ENCODE results near the gene CERS6. TPM values are rescaled to one million over a fixed set of nuclear protein-coding genes. Genes with fewer than 3 reads are reported as not detected.
A peak's percentile ranks its signal among the peaks of the same experiment; 100 is the strongest.

CERS6 gene
- total RNA-seq, 1 donor from 2014 or later = 30.9 TPM

DNA sequence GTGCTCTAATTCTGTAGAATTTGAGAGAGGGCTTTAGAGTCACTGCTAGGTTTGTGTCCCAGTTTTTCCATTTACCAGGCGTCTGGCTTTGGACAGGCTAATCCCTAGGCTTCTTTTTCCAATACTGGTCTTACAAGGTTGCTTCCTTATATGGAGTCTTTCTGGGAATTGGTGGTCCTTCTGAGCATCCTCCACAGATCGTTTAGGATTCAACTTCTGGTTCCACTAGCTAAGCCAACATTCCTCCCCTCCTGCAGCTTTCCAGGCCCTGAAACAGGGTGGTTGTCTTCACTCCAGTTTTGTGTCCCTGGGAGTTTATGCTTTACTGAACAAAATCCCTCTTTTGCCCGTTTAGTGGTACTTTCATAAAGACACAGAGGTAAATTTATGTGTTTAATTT lies 170.6 kb downstream of the CERS6 start:
- Mint-ChIP-seq H3K27ac (ENCODE audit: unreplicated experiment) (no peak overlapping the region), H3K9me3 (ENCODE audit: unreplicated experiment) (peaks cover 7% of the 10 kb centered on the region), H3K36me3 (ENCODE audit: unreplicated experiment) (peaks cover 1% of the 10 kb centered on the region), H3K4me3 (ENCODE audit: unreplicated experiment) (no peak overlapping the region), H3K27me3 (ENCODE audit: unreplicated experiment) (no peaks in the 10 kb centered on the region), H3K4me1 (ENCODE audit: unreplicated experiment) (peaks cover 7% of the 10 kb centered on the region)
- TF ChIP-seq, protein P1, sequence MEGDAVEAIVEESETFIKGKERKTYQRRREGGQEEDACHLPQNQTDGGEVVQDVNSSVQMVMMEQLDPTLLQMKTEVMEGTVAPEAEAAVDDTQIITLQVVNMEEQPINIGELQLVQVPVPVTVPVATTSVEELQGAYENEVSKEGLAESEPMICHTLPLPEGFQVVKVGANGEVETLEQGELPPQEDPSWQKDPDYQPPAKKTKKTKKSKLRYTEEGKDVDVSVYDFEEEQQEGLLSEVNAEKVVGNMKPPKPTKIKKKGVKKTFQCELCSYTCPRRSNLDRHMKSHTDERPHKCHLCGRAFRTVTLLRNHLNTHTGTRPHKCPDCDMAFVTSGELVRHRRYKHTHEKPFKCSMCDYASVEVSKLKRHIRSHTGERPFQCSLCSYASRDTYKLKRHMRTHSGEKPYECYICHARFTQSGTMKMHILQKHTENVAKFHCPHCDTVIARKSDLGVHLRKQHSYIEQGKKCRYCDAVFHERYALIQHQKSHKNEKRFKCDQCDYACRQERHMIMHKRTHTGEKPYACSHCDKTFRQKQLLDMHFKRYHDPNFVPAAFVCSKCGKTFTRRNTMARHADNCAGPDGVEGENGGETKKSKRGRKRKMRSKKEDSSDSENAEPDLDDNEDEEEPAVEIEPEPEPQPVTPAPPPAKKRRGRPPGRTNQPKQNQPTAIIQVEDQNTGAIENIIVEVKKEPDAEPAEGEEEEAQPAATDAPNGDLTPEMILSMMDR (IDR thresholded peaks at IDR 0.05) = no peak
- DNase-seq (ENCODE audit: extremely low spot score, unreplicated experiment) = no peak

DNA sequence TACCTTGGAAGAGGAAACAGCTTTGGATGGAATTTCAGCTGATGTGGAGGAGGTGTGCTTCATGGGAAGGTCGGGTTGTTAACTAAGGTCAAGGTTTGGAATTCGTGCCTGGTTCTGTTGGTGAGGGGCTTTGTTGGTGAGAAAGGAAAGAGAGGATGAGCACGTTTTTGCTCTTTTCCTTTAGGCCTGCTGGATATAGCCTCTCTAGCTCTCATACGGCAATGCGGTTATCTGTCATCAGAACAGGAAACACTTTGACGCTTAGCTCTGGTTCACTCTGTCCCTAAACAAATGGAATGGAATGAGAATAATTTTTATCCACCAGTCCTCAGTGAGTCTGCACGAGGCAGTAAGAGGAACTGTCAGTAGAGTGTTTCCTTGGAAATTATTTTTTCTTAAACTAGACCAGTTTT lies 176.6 kb downstream of the CERS6 start:
- no peak for DNase-seq (ENCODE audit: extremely low spot score, unreplicated experiment)
- no peaks in the 10 kb centered on the region for H3K36me3 Mint-ChIP-seq (ENCODE audit: unreplicated experiment)
- H3K4me3 Mint-ChIP-seq (ENCODE audit: unreplicated experiment) = peak overlapping the region; percentile 45
- H3K27ac Mint-ChIP-seq (ENCODE audit: unreplicated experiment) = peak overlapping the region; percentile 91
- TF ChIP-seq, protein P1 (IDR thresholded peaks at IDR 0.05) = no peak
- peaks cover 34% of the 10 kb centered on the region for H3K4me1 Mint-ChIP-seq (ENCODE audit: unreplicated experiment)
- H3K9me3 Mint-ChIP-seq (ENCODE audit: unreplicated experiment) = peaks cover 3% of the 10 kb centered on the region
- no peaks in the 10 kb centered on the region for H3K27me3 Mint-ChIP-seq (ENCODE audit: unreplicated experiment)

DNA sequence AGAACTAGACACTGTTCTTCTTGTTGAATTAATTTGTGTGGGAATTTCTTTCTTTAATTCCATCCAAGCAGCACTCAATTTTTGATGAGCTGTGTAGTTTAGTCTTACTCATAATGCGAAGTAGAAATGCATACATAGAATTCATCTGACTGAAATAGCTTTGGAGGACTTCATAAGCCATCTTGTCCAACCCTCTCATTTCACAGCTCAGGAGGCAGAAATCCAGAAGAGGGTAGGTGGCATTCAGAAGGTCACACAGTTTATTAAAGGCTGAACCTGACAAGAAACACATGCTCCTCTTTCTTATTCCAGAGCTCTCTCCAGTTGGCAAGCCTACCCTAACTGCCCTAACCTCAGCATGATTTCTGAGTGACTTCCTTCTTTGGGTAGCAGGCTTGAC lies 177.1 kb downstream of the CERS6 start:
- Mint-ChIP-seq H3K36me3 (ENCODE audit: unreplicated experiment) (no peaks in the 10 kb centered on the region), H3K4me1 (ENCODE audit: unreplicated experiment) (peaks cover 37% of the 10 kb centered on the region), H3K27ac (ENCODE audit: unreplicated experiment) (peak overlapping the region; percentile 91), H3K27me3 (ENCODE audit: unreplicated experiment) (no peaks in the 10 kb centered on the region), H3K9me3 (ENCODE audit: unreplicated experiment) (peaks cover 3% of the 10 kb centered on the region), H3K4me3 (ENCODE audit: unreplicated experiment) (no peak overlapping the region)
- no peak for DNase-seq (ENCODE audit: extremely low spot score, unreplicated experiment)
- TF ChIP-seq, protein P1 (IDR thresholded peaks at IDR 0.05) = no peak

DNA sequence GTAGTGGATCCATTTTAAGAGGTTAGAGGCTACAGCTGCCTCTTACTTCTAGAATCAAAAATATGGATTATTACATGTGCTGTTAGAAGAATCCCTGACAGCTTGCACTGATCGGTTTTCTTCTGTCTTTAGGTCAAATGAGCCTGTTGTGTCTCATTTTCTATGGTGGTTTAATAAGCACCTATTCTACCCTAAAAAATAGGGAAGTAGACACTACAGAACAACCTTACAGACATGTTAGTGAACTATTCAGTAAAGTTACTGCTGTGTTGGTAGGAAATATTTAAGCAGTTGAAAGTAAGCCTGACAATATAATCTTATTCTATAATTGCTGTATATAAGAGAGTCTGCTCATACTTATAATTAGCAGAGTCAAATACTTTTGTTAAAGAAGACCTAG lies 177.8 kb downstream of the CERS6 start:
- H3K27me3 Mint-ChIP-seq (ENCODE audit: unreplicated experiment) = no peaks in the 10 kb centered on the region
- H3K4me1 Mint-ChIP-seq (ENCODE audit: unreplicated experiment) = peaks cover 43% of the 10 kb centered on the region
- peaks cover 3% of the 10 kb centered on the region for H3K9me3 Mint-ChIP-seq (ENCODE audit: unreplicated experiment)
- no peak for DNase-seq (ENCODE audit: extremely low spot score, unreplicated experiment)
- H3K27ac Mint-ChIP-seq (ENCODE audit: unreplicated experiment) = peak overlapping the region; percentile 18
- no peaks in the 10 kb centered on the region for H3K36me3 Mint-ChIP-seq (ENCODE audit: unreplicated experiment)
- TF ChIP-seq, protein P1 (IDR thresholded peaks at IDR 0.05) = no peak
- no peak overlapping the region for H3K4me3 Mint-ChIP-seq (ENCODE audit: unreplicated experiment)

DNA sequence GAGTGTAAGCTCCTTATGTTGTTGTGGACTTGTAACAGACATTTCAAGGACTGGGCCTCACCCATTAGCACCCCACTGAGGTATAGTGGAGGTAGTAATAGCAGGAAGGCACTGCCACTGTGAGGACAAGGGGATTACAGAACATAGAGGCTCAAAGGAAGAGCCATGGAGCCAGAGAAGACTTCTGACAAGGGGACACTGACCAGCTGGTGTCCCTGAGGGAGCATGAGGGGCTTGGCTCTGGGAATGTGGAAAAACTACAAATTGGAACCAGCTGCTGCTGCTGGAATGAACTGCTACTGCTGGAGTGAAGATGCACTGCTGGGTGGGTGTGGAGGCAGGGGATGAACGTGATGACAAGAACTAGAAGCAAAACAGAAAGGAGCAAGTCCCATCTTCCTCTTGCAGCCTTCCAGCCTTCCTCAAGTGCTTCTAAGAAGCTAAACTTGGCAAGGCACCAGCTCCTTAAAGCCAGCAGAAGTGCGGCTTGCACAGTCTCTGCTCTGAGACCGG lies 179.0 kb downstream of the CERS6 start:
- TF ChIP-seq, protein P1 (IDR thresholded peaks at IDR 0.05) = no peak
- H3K27ac Mint-ChIP-seq (ENCODE audit: unreplicated experiment) = peak overlapping the region; percentile 78
- DNase-seq (ENCODE audit: extremely low spot score, unreplicated experiment) = no peak
- H3K4me3 Mint-ChIP-seq (ENCODE audit: unreplicated experiment) = no peak overlapping the region
- H3K27me3 Mint-ChIP-seq (ENCODE audit: unreplicated experiment) = no peaks in the 10 kb centered on the region
- H3K36me3 Mint-ChIP-seq (ENCODE audit: unreplicated experiment) = no peaks in the 10 kb centered on the region
- peaks cover 53% of the 10 kb centered on the region for H3K4me1 Mint-ChIP-seq (ENCODE audit: unreplicated experiment)
- no peaks in the 10 kb centered on the region for H3K9me3 Mint-ChIP-seq (ENCODE audit: unreplicated experiment)
